Measurements from ENCODE around the gene LINC01488.

Gene LINC01488

DNA sequence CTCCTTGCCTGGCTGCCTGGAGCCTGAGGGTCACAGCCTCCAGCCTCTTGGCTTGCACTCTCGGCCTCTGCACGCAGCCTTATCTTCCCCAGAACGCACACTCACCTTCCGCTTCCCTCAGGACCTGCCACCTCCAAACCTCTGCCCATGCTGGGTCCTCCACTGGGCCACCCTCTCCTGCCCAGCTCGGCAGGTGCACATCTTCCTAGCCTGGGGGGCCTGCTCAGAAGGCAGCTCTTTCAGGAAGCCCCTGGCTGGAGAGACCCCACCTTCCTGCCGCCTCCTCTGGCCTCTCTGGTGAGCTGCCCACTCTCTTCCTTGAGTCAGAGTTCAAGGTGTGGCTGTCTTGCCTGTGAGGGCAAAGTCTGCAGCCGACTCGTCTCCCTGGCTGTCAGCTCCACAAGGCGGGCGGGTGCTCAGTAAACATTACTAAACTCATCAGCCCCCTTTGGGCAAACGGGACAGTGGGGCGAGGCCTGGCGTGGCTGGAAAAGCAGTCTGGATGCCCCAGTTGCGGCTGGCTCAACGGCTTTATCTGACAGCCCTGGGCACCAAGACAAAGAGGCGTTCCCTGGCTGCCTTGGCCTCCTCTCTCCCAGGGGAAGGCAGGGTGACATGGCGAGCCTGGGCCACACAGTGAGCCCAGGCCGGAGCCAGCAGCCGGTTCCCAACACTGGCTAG lies 1.7 kb upstream of the LINC01488 start:
- no peak for DNase-seq (ENCODE audit: low read depth)

- DNase-seq (ENCODE audit: low read depth), result no peak
These were observed 693 bp upstream of the LINC01488 start for GRCh38 chr11:69480547-69481392.

- DNase-seq (ENCODE audit: low read depth), result no peak
These were observed 859 bp downstream of the LINC01488 start for GRCh38 chr11:69482322-69482721.

DNA sequence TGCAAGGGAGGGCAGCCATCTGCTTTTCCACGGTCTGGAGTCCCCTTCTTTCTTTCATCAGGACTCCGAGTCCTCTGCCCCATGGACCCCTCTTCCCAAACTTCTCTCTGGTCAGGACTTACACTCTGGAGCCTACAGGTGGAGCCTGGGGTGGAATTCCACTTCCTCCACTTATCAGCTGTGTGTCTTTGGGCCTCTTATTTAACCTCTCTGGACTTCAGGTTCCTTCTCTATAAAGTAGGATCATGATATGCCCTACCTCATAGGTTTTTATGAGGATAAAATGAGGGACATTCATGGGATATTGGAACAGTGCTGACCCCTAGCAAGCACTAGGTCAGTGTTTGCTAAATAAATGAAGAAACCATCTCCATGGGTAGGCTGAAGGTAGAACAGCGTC lies 1.7 kb downstream of the LINC01488 start:
- DNase-seq (ENCODE audit: low read depth), result no peak

DNA sequence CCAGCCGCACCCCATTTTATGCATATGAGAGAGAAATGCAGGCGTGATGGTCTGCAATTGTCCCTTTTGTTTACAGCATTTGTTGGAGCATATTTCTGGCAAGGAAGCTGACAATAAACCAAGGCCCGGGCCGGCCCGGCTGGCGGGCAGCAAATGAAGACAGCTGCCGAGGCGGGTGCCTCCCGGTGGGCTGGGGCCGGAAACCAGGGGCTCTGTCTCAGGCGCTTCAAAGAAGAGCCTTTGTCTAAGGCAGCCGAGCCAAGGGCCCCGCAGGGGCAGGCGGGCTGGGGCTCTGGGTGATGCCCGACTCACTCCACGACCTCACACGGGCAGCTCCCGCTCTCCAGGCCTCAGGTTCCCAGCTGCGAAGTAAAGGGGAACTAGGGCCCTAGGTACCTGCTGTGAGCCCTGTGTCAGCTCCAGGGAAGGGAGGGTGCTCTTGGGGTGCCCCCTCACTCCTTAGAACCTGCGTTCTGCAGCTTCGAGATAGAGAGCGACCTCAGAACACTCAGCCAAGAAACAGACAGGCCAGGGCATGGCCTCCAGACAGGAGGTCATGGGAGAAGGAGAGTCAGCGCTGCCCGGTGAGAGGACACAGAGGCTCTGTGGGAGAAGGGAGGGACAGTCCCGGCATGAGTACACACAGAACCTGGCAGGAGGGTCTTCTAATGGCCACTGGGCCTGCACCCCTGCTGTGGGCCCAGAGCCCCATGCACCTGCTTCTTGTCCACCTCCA lies 2.4 kb downstream of the LINC01488 start:
- DNase-seq (ENCODE audit: low read depth), result no peak

DNA sequence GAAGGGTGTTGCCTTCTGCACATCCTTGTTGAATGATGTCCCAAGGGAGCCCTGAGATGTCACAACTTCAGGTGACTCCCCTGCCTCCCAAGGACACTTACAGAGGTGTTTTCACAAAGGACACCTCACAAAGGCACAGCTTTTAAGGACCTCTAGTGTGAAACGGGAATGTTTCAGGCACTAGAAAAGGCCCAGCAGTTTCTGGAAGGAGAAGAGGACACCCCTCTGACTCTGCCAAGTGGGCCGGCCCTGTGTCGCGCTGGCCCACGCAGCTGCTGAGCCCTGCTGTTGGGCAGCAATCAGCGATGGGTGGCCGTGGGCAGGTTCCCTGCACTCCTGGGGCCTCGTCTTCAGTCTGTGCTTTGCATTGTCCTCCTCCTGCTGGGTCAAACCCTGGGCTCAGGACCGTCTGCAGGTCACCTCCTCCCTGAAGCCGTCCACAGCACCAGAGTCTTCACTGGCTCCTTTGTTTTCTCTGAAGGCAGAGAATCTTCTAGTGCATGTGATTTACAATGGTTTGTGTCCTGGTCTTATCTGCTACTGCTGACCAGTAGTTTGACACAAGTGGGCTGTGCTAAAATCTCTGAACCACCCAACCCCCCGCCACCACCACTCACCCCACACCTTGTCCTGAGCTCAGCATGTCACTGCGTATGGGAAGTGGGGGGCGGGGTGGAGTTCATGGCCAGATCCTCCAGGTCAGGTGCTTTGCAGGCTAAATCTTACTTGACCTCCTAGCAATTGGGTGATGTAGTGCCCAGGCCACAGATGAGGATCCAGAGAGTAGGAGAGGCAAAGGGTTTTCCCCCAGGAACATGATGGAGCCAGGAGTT lies 3.2 kb downstream of the LINC01488 start:
- DNase-seq (ENCODE audit: low read depth), result no peak

DNA sequence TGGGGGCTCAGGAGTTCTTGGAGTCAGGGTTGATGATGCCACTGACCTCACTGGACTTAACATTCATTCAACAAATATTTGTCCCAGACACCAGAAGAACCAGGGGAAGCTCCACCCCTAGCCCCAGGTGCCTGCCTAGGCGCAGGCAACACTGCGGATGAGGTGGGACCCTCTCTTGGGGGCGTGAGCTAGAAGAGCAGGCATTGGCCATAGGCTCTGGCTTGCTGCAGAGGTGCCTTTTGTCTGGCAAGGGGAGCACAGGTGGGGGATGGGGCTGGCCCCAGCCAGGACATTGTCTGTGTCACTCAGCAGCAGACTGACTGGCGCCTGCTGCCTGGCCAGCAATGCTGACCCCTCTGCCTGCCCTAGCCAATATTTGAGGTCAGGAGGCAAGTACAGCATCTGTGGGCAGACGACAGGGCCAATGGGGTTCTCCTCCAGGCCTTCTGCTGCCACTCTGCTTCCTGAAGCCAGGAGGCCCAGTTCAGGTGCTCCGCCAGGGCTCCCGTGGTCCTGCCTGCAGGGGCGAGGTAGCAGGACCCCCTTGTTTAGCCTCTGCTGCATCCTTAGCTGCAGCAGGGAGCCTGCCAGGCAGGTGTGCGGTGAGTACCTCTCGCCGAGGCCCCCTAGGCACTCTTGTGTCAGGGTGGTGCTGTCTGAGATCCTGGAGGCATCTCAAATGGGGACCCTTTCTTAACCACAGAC lies 4.0 kb downstream of the LINC01488 start:
- DNase-seq (ENCODE audit: low read depth), result no peak

DNA sequence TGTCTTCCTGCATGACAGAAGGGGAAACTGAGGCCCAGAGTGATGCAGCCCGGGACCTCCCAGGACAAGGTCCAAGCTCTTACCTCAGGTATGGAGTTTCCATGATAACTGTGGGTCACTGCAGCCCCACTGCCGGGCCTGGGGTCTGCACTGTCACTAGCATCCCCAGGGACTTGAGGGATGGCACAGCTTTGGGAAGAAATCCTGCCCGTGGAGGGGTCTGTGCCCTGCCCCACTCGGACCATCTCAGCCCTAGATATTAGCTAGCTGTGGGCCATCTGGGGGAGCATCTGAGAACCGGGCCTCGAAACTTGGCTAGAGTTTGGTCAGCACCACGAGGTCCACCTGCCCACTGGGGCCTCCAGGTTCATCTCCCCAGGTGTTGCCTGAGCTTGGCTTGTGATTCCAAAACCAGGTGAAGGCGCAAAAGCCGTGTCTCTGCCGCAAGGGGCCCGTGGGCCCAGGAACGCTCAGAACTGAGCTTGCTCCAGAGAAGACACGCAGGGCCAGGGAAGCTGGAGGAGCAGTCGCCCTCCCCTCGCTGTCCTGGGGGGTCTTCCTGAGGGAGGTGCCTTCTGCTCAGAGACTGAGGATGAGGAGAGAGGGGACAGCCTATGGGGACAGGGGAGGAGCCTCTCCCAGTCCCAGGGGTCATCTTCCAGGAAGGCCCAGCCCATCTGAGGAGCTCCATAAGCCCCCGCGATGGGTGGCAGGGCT lies 4.8 kb downstream of the LINC01488 start:
- DNase-seq (ENCODE audit: low read depth), result no peak

DNA sequence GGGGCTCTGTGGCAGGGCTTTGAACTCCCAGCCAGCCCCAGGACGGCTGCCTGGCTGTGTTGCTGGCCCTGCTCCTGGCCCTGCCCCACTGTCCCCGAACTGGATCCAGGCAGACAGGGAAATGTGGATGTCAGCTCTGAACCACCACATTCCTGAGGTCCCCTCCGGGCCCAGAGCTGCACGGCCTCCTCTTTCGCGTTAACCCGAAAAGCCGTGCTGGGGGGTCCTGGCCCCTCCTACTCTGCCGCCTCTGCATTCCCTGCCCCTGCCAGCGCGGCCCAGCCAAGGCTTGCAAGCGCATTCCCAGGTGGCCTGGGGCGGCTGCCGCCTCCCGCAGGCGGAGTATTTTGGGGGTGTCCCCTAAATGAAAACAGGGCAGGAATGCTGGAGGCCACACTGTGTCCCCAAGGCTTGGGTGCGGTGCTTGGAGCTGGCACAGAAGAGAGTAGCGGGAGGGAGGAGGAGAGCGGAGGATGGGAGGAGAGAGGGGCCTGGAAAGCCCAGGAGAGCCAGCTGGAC lies 5.4 kb downstream of the LINC01488 start:
- no peak for DNase-seq (ENCODE audit: low read depth)

GRCh38 chr11:69487391-69487790 lies 5.9 kb downstream of the LINC01488 start:
- DNase-seq (ENCODE audit: low read depth), result no peak

GRCh38 chr11:69487849-69488542 lies 6.5 kb downstream of the LINC01488 start:
- no peak for DNase-seq (ENCODE audit: low read depth)

DNA sequence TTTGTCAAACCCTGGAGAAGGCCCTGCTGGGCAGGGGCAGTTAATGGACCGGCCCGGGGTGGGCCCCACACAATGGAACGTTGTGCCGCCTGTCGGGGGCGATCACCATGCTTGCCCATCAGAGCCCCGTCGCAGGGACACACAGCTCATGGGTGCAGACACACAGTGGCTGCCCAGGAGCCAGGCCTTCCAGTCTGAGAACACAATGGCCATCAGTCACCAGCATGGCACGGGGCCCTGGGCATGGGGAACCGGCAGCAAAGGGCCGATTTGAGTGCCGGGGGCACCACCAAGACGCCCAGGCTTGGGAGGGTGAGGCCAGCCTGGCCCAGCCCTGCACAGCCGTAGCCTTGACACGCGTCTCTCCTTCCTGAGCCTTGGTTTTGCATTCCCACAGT lies 7.1 kb downstream of the LINC01488 start:
- no peak for DNase-seq (ENCODE audit: low read depth)

DNA sequence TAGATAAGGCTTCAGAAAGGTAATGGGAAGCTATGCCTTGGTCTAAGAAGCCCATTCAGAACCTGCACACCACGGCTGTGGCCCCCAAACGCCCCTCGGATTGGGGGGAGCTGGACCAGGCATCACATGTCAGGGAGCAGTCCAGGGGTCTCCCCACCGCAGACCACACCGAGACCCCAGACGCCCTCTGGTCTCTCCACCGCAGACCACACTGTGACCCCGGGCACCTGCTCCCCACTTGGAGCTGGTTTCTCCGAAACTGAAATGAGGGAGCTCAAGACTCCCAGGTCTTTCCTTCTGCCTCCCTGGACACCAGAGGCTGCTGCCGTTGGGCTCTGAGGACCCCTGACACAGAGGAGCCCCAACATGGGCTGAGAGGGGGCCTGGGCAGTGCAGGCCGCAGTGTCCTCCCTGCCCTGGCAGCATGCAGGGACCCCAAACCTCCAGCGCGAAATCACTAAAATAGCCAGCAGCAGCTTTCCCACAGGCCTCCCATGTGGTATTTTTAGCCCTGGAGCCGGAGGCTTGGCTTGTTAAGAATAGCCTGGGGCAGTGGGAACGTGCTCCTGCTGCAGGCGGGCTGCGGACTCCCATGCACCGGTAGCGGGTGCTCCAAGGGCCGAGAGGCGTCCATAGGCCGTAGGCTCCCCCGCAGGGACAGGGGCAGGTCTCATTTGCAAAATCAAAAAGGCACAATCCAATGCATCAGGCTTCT lies 7.7 kb downstream of the LINC01488 start:
- no peak for DNase-seq (ENCODE audit: low read depth)

- DNase-seq (ENCODE audit: low read depth), result no peak
These were observed 8.4 kb downstream of the LINC01488 start for GRCh38 chr11:69489746-69490365.

DNA sequence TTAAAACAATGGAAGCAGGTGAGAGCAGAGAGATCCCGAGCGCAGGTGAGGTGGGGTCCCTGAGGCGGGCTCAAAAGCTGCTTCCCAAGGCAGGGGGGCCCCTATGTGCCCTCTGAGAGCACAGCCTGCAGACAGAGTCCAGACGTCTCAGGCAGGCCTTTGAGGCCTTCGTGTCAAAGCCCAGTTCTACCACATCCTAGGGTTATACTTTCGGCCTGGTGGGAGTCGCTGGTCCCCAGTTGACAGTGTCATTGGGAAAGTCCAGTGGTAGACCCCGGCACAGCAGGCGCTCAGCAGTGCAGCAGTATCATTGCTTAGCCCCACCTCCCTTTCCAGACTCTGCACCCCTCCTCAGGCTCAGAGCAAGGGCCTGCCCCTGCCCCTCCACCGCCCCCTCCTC lies 9.1 kb downstream of the LINC01488 start:
- DNase-seq (ENCODE audit: low read depth), result no peak

GRCh38 chr11:69491071-69492031 lies 9.9 kb downstream of the LINC01488 start:
- DNase-seq (ENCODE audit: low read depth), result no peak

- DNase-seq (ENCODE audit: low read depth), result no peak
These were observed 10.9 kb downstream of the LINC01488 start for GRCh38 chr11:69492201-69492991.
